ENCODE measurements around the gene KIRREL1.

Gene KIRREL1

GRCh38 chr1:158037008-158037865 lies 43.8 kb downstream of the KIRREL1 start:
- DNase-seq, result no peak

- DNase-seq, result no peak
Observed at GRCh38 chr1:158037866-158038359, 44.5 kb downstream of the KIRREL1 start.

- DNase-seq, result no peak
Observed at GRCh38 chr1:158038793-158039192, 45.3 kb downstream of the KIRREL1 start.

- DNase-seq, result no peak
Observed at GRCh38 chr1:158039380-158039779, 45.9 kb downstream of the KIRREL1 start.

- DNase-seq, result no peak
Observed at GRCh38 chr1:158040323-158040722, 46.9 kb downstream of the KIRREL1 start.

GRCh38 chr1:158043232-158043631 lies 49.8 kb downstream of the KIRREL1 start:
- DNase-seq, result no peak

- no peak for DNase-seq
Observed at GRCh38 chr1:158045639-158046038, 52.2 kb downstream of the KIRREL1 start.

GRCh38 chr1:158046715-158047510 lies 53.5 kb downstream of the KIRREL1 start:
- no peak for DNase-seq

- DNase-seq, result no peak
Observed at GRCh38 chr1:158048371-158049067, 55.1 kb downstream of the KIRREL1 start.

- peak; percentile 63 for DNase-seq
Observed at GRCh38 chr1:158049853-158050252, 56.4 kb downstream of the KIRREL1 start.

GRCh38 chr1:158053276-158053675 lies 59.8 kb downstream of the KIRREL1 start:
- no peak for DNase-seq

GRCh38 chr1:158054721-158055120 lies 61.3 kb downstream of the KIRREL1 start:
- no peak for DNase-seq

GRCh38 chr1:158055854-158056253 lies 62.4 kb downstream of the KIRREL1 start:
- peak; percentile 55 for DNase-seq

- no peak for DNase-seq
Observed at GRCh38 chr1:158056498-158056897, 63.1 kb downstream of the KIRREL1 start.

GRCh38 chr1:158058237-158058985 lies 65.0 kb downstream of the KIRREL1 start:
- DNase-seq, result no peak

GRCh38 chr1:158059984-158060383 lies 66.5 kb downstream of the KIRREL1 start:
- no peak for DNase-seq

GRCh38 chr1:158062174-158062573 lies 68.7 kb downstream of the KIRREL1 start:
- no peak for DNase-seq

- no peak for DNase-seq
Observed at GRCh38 chr1:158067662-158068061, 74.2 kb downstream of the KIRREL1 start.

GRCh38 chr1:158068918-158069317 lies 75.5 kb downstream of the KIRREL1 start:
- no peak for DNase-seq

- no peak for DNase-seq
Observed at GRCh38 chr1:158071138-158071537, 77.7 kb downstream of the KIRREL1 start.

- no peak for DNase-seq
Observed at GRCh38 chr1:158075078-158075477, 81.6 kb downstream of the KIRREL1 start.

- DNase-seq, result no peak
Observed at GRCh38 chr1:158076441-158076840, 83.0 kb downstream of the KIRREL1 start.
